ENCODE data around the gene THOC6. TPM values are rescaled to one million over a fixed set of nuclear protein-coding genes. Genes with fewer than 3 reads are reported as not detected.
A peak's percentile ranks its signal among the peaks of the same experiment; 100 is the strongest.

Gene THOC6
- total RNA-seq, 2 donors from 2014 or later: 33.6 to 58.8 TPM

GRCh38 chr16:3035972-3036725 is 12.3 kb downstream of the THOC6 start:
- H3K27ac Mint-ChIP-seq: no peak overlapping the region
- no peaks in the 10 kb centered on the region for H3K36me3 Mint-ChIP-seq
- no peak for ATAC-seq
- H3K27me3 Mint-ChIP-seq: peaks cover 42 to 50% of the 10 kb centered on the region in 2 donors
- peaks cover 19 to 22% of the 10 kb centered on the region in 2 donors for H3K4me1 Mint-ChIP-seq (ENCODE audit: low read depth in 2 of 2)
- no peak for DNase-seq (ENCODE audit: low spot score)
- H3K4me3 Mint-ChIP-seq: no peak overlapping the region
- no peaks in the 10 kb centered on the region for H3K9me3 Mint-ChIP-seq

DNA sequence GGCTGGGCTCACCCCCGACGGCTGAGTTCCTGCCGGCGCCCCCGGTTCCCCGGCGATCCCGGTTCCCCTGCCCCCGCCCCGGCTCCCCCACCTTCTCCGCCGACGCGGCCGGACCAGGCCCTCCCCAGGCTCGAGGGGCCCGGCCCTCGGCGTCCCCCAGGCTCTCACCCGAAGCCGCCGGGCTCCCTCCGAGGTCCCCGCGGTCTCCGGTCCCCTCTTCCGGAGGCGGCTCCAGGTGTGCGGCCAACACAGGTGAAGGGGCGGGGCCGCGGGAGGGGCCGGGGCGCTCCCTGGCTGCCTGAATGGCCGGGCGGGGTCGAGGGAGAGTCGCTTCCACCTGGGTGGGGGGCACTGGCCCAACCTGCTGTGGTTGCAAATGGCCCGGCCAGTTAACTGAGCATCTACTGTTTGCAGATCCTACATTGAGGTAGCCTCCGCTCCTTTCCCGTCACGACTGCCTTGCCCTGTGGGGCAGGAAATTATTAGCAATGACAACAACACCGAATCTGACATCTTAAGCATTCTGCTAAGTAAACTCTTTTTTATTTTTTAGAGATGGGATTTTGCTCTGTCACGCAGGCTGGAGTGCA is 13.0 kb downstream of the THOC6 start, which contains the start of gene BICDL2:
BICDL2 (minus strand) TSS at position 219 of the 590 bp plus-strand sequence. CDS start 1,448 bp downstream, outside the sequence.
- DNase-seq (ENCODE audit: low spot score) (no peak), ATAC-seq (no peak)
- Mint-ChIP-seq H3K27me3 (peaks cover 42 to 50% of the 10 kb centered on the region in 2 donors), H3K36me3 (no peaks in the 10 kb centered on the region), H3K4me1 (ENCODE audit: low read depth in 2 of 2) (peaks cover 19 to 22% of the 10 kb centered on the region in 2 donors), H3K9me3 (no peaks in the 10 kb centered on the region), H3K4me3 (peak within 1 kb of the TSS; percentile 27), H3K27ac (no peak within 1 kb of the TSS)

GRCh38 chr16:3038256-3038655 is 14.4 kb downstream of the THOC6 start:
- no peaks in the 10 kb centered on the region for H3K36me3 Mint-ChIP-seq
- H3K4me3 Mint-ChIP-seq: no peak overlapping the region
- no peaks in the 10 kb centered on the region for H3K9me3 Mint-ChIP-seq
- ATAC-seq (no peak), DNase-seq (ENCODE audit: low spot score) (no peak)
- H3K27me3 Mint-ChIP-seq: peaks cover 31 to 39% of the 10 kb centered on the region in 2 donors
- no peak overlapping the region for H3K27ac Mint-ChIP-seq
- H3K4me1 Mint-ChIP-seq (ENCODE audit: low read depth in 2 of 2): peaks cover 10 to 11% of the 10 kb centered on the region in 2 donors

- Mint-ChIP-seq H3K4me1 (ENCODE audit: low read depth in 2 of 2) (peaks cover 6 to 10% of the 10 kb centered on the region in 2 donors), H3K27ac (no peak overlapping the region), H3K27me3 (peaks cover 29 to 38% of the 10 kb centered on the region in 2 donors), H3K4me3 (no peak overlapping the region), H3K36me3 (no peaks in the 10 kb centered on the region), H3K9me3 (no peaks in the 10 kb centered on the region)
- DNase-seq (ENCODE audit: low spot score) (no peak), ATAC-seq (no peak)
These were observed 15.1 kb downstream of the THOC6 start for GRCh38 chr16:3038896-3039295.

GRCh38 chr16:3042376-3042775 is 18.5 kb downstream of the THOC6 start:
- Mint-ChIP-seq H3K4me3 (no peak overlapping the region), H3K36me3 (peaks cover 6% of the 10 kb centered on the region), H3K9me3 (no peaks in the 10 kb centered on the region), H3K27me3 (peaks cover 16 to 29% of the 10 kb centered on the region in 2 donors), H3K27ac (no peak overlapping the region), H3K4me1 (ENCODE audit: low read depth in 2 of 2) (peaks cover 11 to 14% of the 10 kb centered on the region in 2 donors)
- DNase-seq (ENCODE audit: low spot score): no peak
- no peak for ATAC-seq

GRCh38 chr16:3044708-3045107 is 20.9 kb downstream of the THOC6 start:
- Mint-ChIP-seq H3K27me3 (peaks cover 24 to 28% of the 10 kb centered on the region in 2 donors), H3K36me3 (peaks cover 6% of the 10 kb centered on the region), H3K4me3 (peak overlapping the region; percentile 71), H3K27ac (peak overlapping the region in 1 of 2 donors; percentile 68), H3K9me3 (no peaks in the 10 kb centered on the region), H3K4me1 (ENCODE audit: low read depth in 2 of 2) (peaks cover 23 to 29% of the 10 kb centered on the region in 2 donors)
- no peak for ATAC-seq
- no peak for DNase-seq (ENCODE audit: low spot score)

DNA sequence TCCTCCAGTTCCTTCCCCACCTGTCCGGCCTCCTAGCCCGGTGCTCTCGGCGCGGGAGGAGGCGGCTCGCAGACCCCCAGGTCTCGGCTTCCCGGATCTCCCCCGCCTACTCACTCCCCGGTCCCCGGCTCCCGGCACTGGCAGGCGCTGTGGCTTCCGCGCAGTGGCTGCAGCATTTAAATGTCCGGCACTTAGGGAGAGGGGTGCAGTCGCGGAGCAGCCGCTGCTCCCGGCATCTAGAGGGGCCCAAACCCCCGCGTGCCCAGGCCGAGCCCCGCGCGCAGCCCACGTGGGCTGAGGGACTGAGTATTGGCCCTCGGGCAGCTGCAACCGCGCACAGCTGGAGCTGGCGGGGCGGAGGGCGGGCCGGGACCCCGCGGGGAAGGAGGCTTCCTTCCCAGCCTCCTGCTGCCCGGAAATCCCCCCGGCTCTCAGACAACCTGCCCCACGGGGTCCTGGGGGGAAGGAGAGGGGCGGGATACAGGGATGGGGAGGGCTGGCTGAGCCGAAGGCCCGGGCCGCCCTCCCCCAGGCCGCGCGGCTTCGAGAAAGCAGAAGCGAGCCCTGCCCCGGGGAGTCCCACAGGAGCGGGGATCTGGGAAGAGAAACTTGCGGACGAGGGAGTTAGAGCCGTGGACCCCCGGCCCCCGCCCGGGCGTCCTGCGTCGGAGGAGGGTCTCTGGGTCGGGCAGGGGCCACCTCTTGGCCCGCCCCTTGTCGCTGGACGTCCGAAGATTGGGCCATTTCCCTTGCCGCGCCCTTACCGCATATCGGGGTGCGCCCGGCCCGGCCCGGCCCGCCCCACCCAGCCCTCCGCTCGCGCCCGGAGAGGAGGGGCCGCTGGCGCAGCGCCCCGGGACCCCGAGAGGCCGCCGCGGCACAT is 22.2 kb downstream of the THOC6 start, which contains the start of gene MMP25:
MMP25 (plus strand) TSS at position 804 of the 883 bp plus-strand sequence. CDS start 357 bp downstream, outside the sequence.
- Mint-ChIP-seq H3K4me3 (peak within 1 kb of the TSS; percentile 73), H3K4me1 (ENCODE audit: low read depth in 2 of 2) (peaks cover 30 to 38% of the 10 kb centered on the region in 2 donors), H3K27ac (peak within 1 kb of the TSS in 1 of 2 donors; percentile 75), H3K27me3 (peaks cover 22 to 24% of the 10 kb centered on the region in 2 donors), H3K36me3 (peaks cover 6% of the 10 kb centered on the region), H3K9me3 (no peaks in the 10 kb centered on the region)
- ATAC-seq (peak; percentile 62), DNase-seq (ENCODE audit: low spot score) (no peak)

- peaks cover 36 to 44% of the 10 kb centered on the region in 2 donors for H3K4me1 Mint-ChIP-seq (ENCODE audit: low read depth in 2 of 2)
- DNase-seq (ENCODE audit: low spot score): no peak
- peak overlapping the region; percentile 73 for H3K4me3 Mint-ChIP-seq
- peaks cover 21 to 24% of the 10 kb centered on the region in 2 donors for H3K27me3 Mint-ChIP-seq
- H3K27ac Mint-ChIP-seq: peak overlapping the region in 1 of 2 donors; percentile 75
- ATAC-seq: peak; percentile 29 to 51
- peaks cover 6% of the 10 kb centered on the region for H3K36me3 Mint-ChIP-seq
- H3K9me3 Mint-ChIP-seq: no peaks in the 10 kb centered on the region
These were observed 23.0 kb downstream of the THOC6 start for GRCh38 chr16:3046641-3047386.

DNA sequence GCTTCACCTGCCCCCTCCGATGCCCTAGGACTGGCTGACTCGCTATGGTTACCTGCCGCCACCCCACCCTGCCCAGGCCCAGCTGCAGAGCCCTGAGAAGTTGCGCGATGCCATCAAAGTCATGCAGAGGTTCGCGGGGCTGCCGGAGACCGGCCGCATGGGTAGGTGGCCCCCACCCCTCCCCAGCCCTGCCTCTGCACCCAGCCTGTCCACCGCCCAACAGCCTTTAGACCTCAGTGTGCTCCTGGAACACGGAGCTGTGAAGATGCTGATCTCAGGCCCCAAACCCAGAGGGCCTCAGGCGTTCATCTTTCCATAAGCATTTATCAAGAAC is 23.5 kb downstream of the THOC6 start:
- Mint-ChIP-seq H3K4me3 (peak overlapping the region; percentile 73), H3K9me3 (no peaks in the 10 kb centered on the region), H3K4me1 (ENCODE audit: low read depth in 2 of 2) (peaks cover 40 to 50% of the 10 kb centered on the region in 2 donors), H3K36me3 (peaks cover 12% of the 10 kb centered on the region), H3K27me3 (peaks cover 21 to 24% of the 10 kb centered on the region in 2 donors), H3K27ac (peak overlapping the region in 1 of 2 donors; percentile 75)
- no peak for DNase-seq (ENCODE audit: low spot score)
- peak in 1 of 2 donors; percentile 2 for ATAC-seq

GRCh38 chr16:3049921-3050481 is 26.2 kb downstream of the THOC6 start:
- H3K27ac Mint-ChIP-seq: peak overlapping the region; percentile 82 to 92
- peaks cover 49 to 58% of the 10 kb centered on the region in 2 donors for H3K4me1 Mint-ChIP-seq (ENCODE audit: low read depth in 2 of 2)
- peak overlapping the region; percentile 67 for H3K4me3 Mint-ChIP-seq
- H3K27me3 Mint-ChIP-seq: peaks cover 8 to 9% of the 10 kb centered on the region in 2 donors
- no peak for ATAC-seq
- DNase-seq (ENCODE audit: low spot score): no peak
- peaks cover 20% of the 10 kb centered on the region for H3K36me3 Mint-ChIP-seq
- H3K9me3 Mint-ChIP-seq: no peaks in the 10 kb centered on the region

DNA sequence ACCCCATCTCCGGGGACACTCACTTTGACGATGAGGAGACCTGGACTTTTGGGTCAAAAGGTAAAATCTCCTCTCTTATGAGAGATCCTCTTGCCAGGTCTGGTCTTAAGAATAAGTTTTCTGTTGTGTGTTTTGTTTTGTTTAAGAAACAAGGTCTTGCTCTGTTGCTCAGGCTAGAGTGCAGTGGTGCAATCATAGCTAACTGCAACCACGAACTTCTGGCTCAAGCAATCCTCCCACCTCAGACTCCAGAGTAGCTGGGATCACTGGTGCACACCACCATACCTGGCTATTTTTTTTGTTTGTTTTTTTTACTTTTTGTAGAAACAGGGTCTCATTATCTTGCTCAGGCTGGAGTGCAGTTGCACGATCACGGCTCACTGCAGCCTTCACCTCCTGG is 26.7 kb downstream of the THOC6 start:
- DNase-seq (ENCODE audit: low spot score) (no peak), ATAC-seq (no peak)
- Mint-ChIP-seq H3K27ac (peak overlapping the region; percentile 82 to 92), H3K4me3 (peak overlapping the region; percentile 67), H3K9me3 (no peaks in the 10 kb centered on the region), H3K4me1 (ENCODE audit: low read depth in 2 of 2) (peaks cover 50 to 59% of the 10 kb centered on the region in 2 donors), H3K27me3 (peaks cover 8 to 9% of the 10 kb centered on the region in 2 donors), H3K36me3 (peaks cover 25% of the 10 kb centered on the region)

- peak overlapping the region; percentile 82 to 92 for H3K27ac Mint-ChIP-seq
- DNase-seq (ENCODE audit: low spot score) (no peak), ATAC-seq (no peak)
- peaks cover 8 to 9% of the 10 kb centered on the region in 2 donors for H3K27me3 Mint-ChIP-seq
- H3K4me1 Mint-ChIP-seq (ENCODE audit: low read depth in 2 of 2): peaks cover 54 to 62% of the 10 kb centered on the region in 2 donors
- peaks cover 25% of the 10 kb centered on the region for H3K36me3 Mint-ChIP-seq
- no peaks in the 10 kb centered on the region for H3K9me3 Mint-ChIP-seq
- H3K4me3 Mint-ChIP-seq: peak overlapping the region; percentile 69
These were observed 27.2 kb downstream of the THOC6 start for GRCh38 chr16:3051009-3051408.

All from natural killer cell treated with Interleukin-12 subunit alpha and Interleukin-12 subunit beta and Interleukin-15 and Interleukin-18, amount 100 ng/mL, for 72 hours (primary cell).